Caco-2 (cell line): ENCODE results near the gene GASK1A. TPM values are rescaled to one million over a fixed set of nuclear protein-coding genes. Genes with fewer than 3 reads are reported as not detected.

ENCODE experiments used
- BruUV-seq: library from RNA; stranded (reverse); fragments of 400-500 nt; replicated peaks from 2 replicates; lab custom pipeline; 2021; lab: Mats Ljungman, UMichigan
- CTCF ChIA-PET: fragments of 300-600 bp; sonication (Branson Sonifier 250); formaldehyde crosslinking; loops from one replicate; lab custom pipeline; 2022; ENCODE audit warnings: antibody characterized with exemption; lab: Charles Lee
- POLR2A ChIA-PET: fragments of 300-600 bp; sonication (Branson Sonifier 250); formaldehyde crosslinking; loops from one replicate; lab custom pipeline; 2022; ENCODE audit warnings: antibody characterized with exemption; lab: Charles Lee
- DNase-seq, 2 experiments: peaks; one replicate each; pipeline versions ENCODE4 v3.0.0 to v3.0.0-alpha.2; 2020 to 2022
- H3K27me3 ChIP-seq: replicated peaks from 2 replicates; pipeline ENCODE4 v1.6.0; 2011; ENCODE audit warnings: low read length; ENCODE audit not compliant: control insufficient read depth, insufficient read depth
- H3K36me3 ChIP-seq: 2 replicates; pipeline ENCODE4 v1.5.1; 2011; ENCODE audit warnings: low read length; ENCODE audit not compliant: control insufficient read depth, insufficient read depth
- H3K4me1 ChIP-seq: fragments of 250-450 bp; sonication (Bioruptor Pico); 2 replicates; pipeline ENCODE4 v1.5.1; 2020; ENCODE audit warnings: mild to moderate bottlenecking
- H3K4me3 ChIP-seq: 2 replicates; pipeline ENCODE4 v1.5.1; 2011; ENCODE audit warnings: low read depth, mild to moderate bottlenecking, control low read depth, low read length
- H3K9me3 ChIP-seq: fragments of 250-450 bp; sonication (Bioruptor Pico); 2 replicates; pipeline ENCODE4 v1.5.1; 2020; ENCODE audit warnings: mild to moderate bottlenecking, moderate library complexity
- H3K27ac Mint-ChIP-seq: one replicate; pipeline ENCODE4 v1.8.0; 2022; ENCODE audit warnings: mixed read lengths; ENCODE audit not compliant: unreplicated experiment
- H3K27me3 Mint-ChIP-seq: one replicate; pipeline ENCODE4 v1.8.0; 2022; ENCODE audit warnings: mixed read lengths; ENCODE audit not compliant: insufficient read depth, unreplicated experiment
- H3K36me3 Mint-ChIP-seq: one replicate; pipeline ENCODE4 v1.8.0; 2022; ENCODE audit warnings: mild to moderate bottlenecking, mixed read lengths; ENCODE audit not compliant: insufficient read depth, unreplicated experiment
- H3K4me1 Mint-ChIP-seq: one replicate; pipeline ENCODE4 v1.8.0; 2022; ENCODE audit warnings: low read depth, mixed read lengths; ENCODE audit not compliant: unreplicated experiment
- H3K4me3 Mint-ChIP-seq: one replicate; pipeline ENCODE4 v1.8.0; 2022; ENCODE audit warnings: mild to moderate bottlenecking, moderate library complexity, mixed read lengths; ENCODE audit not compliant: unreplicated experiment
- H3K9me3 Mint-ChIP-seq: one replicate; pipeline ENCODE4 v1.8.0; 2022; ENCODE audit warnings: mixed read lengths; ENCODE audit not compliant: unreplicated experiment
- CTCF ChIP-seq, 2 experiments: fragments of 200-600 bp in 1 of 2; IDR thresholded peaks; 1 replicate in 1 of 2; 2 replicates in 1 of 2; pipeline versions ENCODE4 v1.5.1 to v1.8.0; 2011 to 2022; ENCODE audit warnings: antibody characterized with exemption in 1 of 2, control low read depth in 1 of 2, inconsistent platforms in 1 of 2, low read depth in 1 of 2, low read length in 1 of 2, mild to moderate bottlenecking in 1 of 2, moderate library complexity in 1 of 2; ENCODE audit not compliant: insufficient read depth in 1 of 2, severe bottlenecking in 1 of 2, unreplicated experiment in 1 of 2
- intact Hi-C: fragments of 100-400 bp; cut with micrococcal nuclease; formaldehyde crosslinking; loops from one replicate; pipeline ENCODE4 v1.10.0; 2022; ENCODE audit not compliant: unreplicated experiment
- total RNA-seq: library from RNA; stranded (reverse); gene quantifications from 2 replicates; pipeline ENCODE4 v1.2.3, GENCODE V29; 2022

GASK1A gene
- total RNA-seq, 1 experiment from 2014 or later: 0.16 TPM

- TF ChIP-seq CTCF (IDR thresholded peaks at IDR 0.05; ENCODE audit: insufficient read depth in 1 of 2, low read depth in 1 of 2, low read length in 1 of 2, severe bottlenecking in 1 of 2, unreplicated experiment in 1 of 2): no peak
- H3K9me3 ChIP-seq: no peaks in the 10 kb centered on the region
- H3K4me1 Mint-ChIP-seq: peaks cover 3% of the 10 kb centered on the region
- H3K27me3 Mint-ChIP-seq: no peaks in the 10 kb centered on the region
- H3K9me3 Mint-ChIP-seq: no peaks in the 10 kb centered on the region
- CTCF ChIA-PET: no interaction called here
- no peaks in the 10 kb centered on the region for H3K36me3 ChIP-seq
- no peak overlapping the region for H3K4me3 Mint-ChIP-seq
- intact Hi-C loops: no loop called here
- no peaks in the 10 kb centered on the region for H3K27me3 ChIP-seq
- H3K4me3 ChIP-seq: no peak overlapping the region
- BruUV-seq: no TSS peak
- H3K36me3 Mint-ChIP-seq: peaks cover 10% of the 10 kb centered on the region
- DNase-seq: no peak
- H3K27ac Mint-ChIP-seq: no peak overlapping the region
- H3K4me1 ChIP-seq: 0 out of 2 replicates have a peak, but pooled peaks cover under 1% of the 10 kb centered on the region
- POLR2A ChIA-PET: no interaction called here
Measured at GRCh38 chr3:43081796-43082195, 102.7 kb downstream of the GASK1A start.

- Mint-ChIP-seq H3K4me1 (peaks cover 6% of the 10 kb centered on the region), H3K36me3 (peaks cover 10% of the 10 kb centered on the region), H3K4me3 (no peak overlapping the region), H3K27me3 (no peaks in the 10 kb centered on the region), H3K27ac (no peak overlapping the region), H3K9me3 (no peaks in the 10 kb centered on the region)
- H3K36me3 ChIP-seq: no peaks in the 10 kb centered on the region
- H3K9me3 ChIP-seq: no peaks in the 10 kb centered on the region
- H3K4me1 ChIP-seq: 0 out of 2 replicates have a peak, but pooled peaks cover 4% of the 10 kb centered on the region
- ChIA-PET POLR2A (no interaction called here), CTCF (no interaction called here)
- no TSS peak for BruUV-seq
- TF ChIP-seq CTCF (IDR thresholded peaks at IDR 0.05; ENCODE audit: insufficient read depth in 1 of 2, low read depth in 1 of 2, low read length in 1 of 2, severe bottlenecking in 1 of 2, unreplicated experiment in 1 of 2): no peak
- DNase-seq: no peak
- intact Hi-C loops: no loop called here
- H3K27me3 ChIP-seq: no peaks in the 10 kb centered on the region
- no peak overlapping the region for H3K4me3 ChIP-seq
Measured at GRCh38 chr3:43082457-43082856, 103.3 kb downstream of the GASK1A start.

- H3K4me1 Mint-ChIP-seq: peaks cover 6% of the 10 kb centered on the region
- Histone ChIP-seq H3K27me3 (no peaks in the 10 kb centered on the region), H3K4me1 (0 out of 2 replicates have a peak, but pooled peaks cover 4% of the 10 kb centered on the region), H3K36me3 (no peaks in the 10 kb centered on the region), H3K4me3 (no peak overlapping the region), H3K9me3 (no peaks in the 10 kb centered on the region)
- ChIA-PET POLR2A (no interaction called here), CTCF (interaction anchor here (2.0 kb wide), 1 partner anchor 125 kb away, joined by 7 read pairs; no protein-coding TSS in a partner anchor)
- H3K4me3 Mint-ChIP-seq: no peak overlapping the region
- no TSS peak for BruUV-seq
- H3K36me3 Mint-ChIP-seq: peaks cover 5% of the 10 kb centered on the region
- DNase-seq: no peak
- H3K9me3 Mint-ChIP-seq: no peaks in the 10 kb centered on the region
- no peak overlapping the region for H3K27ac Mint-ChIP-seq
- H3K27me3 Mint-ChIP-seq: no peaks in the 10 kb centered on the region
- intact Hi-C loops: loop anchor here (5.0 kb wide), 1 partner anchor 124 kb away; no protein-coding TSS in a partner anchor
- no peak for TF ChIP-seq CTCF (IDR thresholded peaks at IDR 0.05; ENCODE audit: insufficient read depth in 1 of 2, low read depth in 1 of 2, low read length in 1 of 2, severe bottlenecking in 1 of 2, unreplicated experiment in 1 of 2)
Measured at GRCh38 chr3:43086460-43087165, 107.5 kb downstream of the GASK1A start.
